Measurements from ENCODE around the gene HSPA1A.
"Not testable (repeated sequence)": the region's sequence is repeated elsewhere in the genome, so short reads cannot be mapped to it uniquely, and the experiment has no call there.

The HSPA1A gene

GRCh38 chr6:31838968-31839367 is 23.6 kb downstream of the HSPA1A start:
- POLR2A ChIA-PET = interaction anchor here (1.3 to 12.5 kb wide), 6 partner anchors 12 to 133 kb away, joined by 3 to 125 read pairs (median 8); partner anchors contain the start of genes DXO, HSPA1A, HSPA1B and HSPA1L
- H3K36me3 ChIP-seq (ENCODE audit: control insufficient read depth in 2 of 2, insufficient read depth in 1 of 2, low read length in 2 of 2) = peaks cover 47 to 52% of the 10 kb centered on the region in 2 experiments
- no peaks in the 10 kb centered on the region for H3K9me3 ChIP-seq (ENCODE audit: control insufficient read depth, insufficient read depth, low read depth, low read length)
- TF ChIP-seq ZNF121 (tag by site-specific recombination; IDR thresholded peaks at IDR 0.05) (0 out of 2 replicates have a peak, but pooled peaks have one; percentile 17), REST (tag by site-specific recombination; IDR thresholded peaks at IDR 0.05) (no peak)
- no peak overlapping the region for H3K27ac ChIP-seq (ENCODE audit: extremely low read depth, low read depth, low read length)
- CTCF ChIA-PET = interaction anchor here (0.6 to 1.5 kb wide), 7 partner anchors 32 to 133 kb away, joined by 3 to 10 read pairs (median 4); partner anchors contain the start of genes LSM2 and VARS1
- no peak overlapping the region for H3K4me3 ChIP-seq (ENCODE audit: low read depth, low read length)
- peaks cover 9% of the 10 kb centered on the region for H3K4me1 ChIP-seq (ENCODE audit: control insufficient read depth, insufficient read depth, low read length)

GRCh38 chr6:31839779-31840126 is 24.4 kb downstream of the HSPA1A start:
- H3K36me3 ChIP-seq (ENCODE audit: control insufficient read depth in 2 of 2, insufficient read depth in 1 of 2, low read length in 2 of 2) = peaks cover 47 to 52% of the 10 kb centered on the region in 2 experiments
- ChIA-PET POLR2A (interaction anchor here (0.5 to 12.5 kb wide), 9 partner anchors 13 to 1778 kb away, joined by 3 to 125 read pairs (median 4); partner anchors contain the start of genes DXO, HSPA1B, NEU1 and POLR1H), CTCF (interaction anchor here (0.7 to 1.4 kb wide), 4 partner anchors 24 to 133 kb away, joined by 3 read pairs; a partner anchor contains a TSS)
- H3K27ac ChIP-seq (ENCODE audit: extremely low read depth, low read depth, low read length); H3K4me1 ChIP-seq (ENCODE audit: control insufficient read depth, insufficient read depth, low read length); H3K4me3 ChIP-seq (ENCODE audit: low read depth, low read length); H3K9me3 ChIP-seq (ENCODE audit: control insufficient read depth, insufficient read depth, low read depth, low read length): not testable (repeated sequence)

DNA sequence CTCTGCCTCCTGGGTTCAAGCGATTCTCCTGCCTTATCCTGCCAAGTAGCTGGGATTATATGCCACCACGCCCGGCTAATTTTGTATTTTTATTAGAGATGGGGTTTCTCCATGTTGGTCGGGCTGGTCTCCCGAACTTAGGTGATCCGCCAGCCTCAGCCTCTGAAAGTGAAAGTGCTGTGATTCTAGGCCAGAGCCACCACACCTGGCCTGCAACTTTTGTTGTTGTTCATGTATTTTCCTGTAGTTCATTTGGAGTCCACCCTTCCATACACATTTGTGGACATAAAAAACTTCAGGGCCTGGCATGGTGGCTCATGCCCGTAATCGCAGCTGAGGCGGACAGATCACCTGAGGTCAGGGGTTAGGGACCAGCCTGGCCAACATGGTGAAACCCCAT is 26.7 kb downstream of the HSPA1A start:
- no peak overlapping the region for H3K27ac ChIP-seq (ENCODE audit: extremely low read depth, low read depth, low read length)

More for the DNA sequence above, 26.7 kb downstream of the HSPA1A start:
- H3K9me3 ChIP-seq (ENCODE audit: control insufficient read depth, insufficient read depth, low read depth, low read length) = no peaks in the 10 kb centered on the region
- H3K4me3 ChIP-seq (ENCODE audit: low read depth, low read length) = no peak overlapping the region
- CTCF ChIA-PET = interaction anchor here (0.6 kb wide), 1 partner anchor 107 kb away, joined by 4 read pairs; no protein-coding TSS in a partner anchor
- H3K36me3 ChIP-seq (ENCODE audit: control insufficient read depth in 2 of 2, insufficient read depth in 1 of 2, low read length in 2 of 2) = peaks cover 40 to 41% of the 10 kb centered on the region in 2 experiments
- peaks cover 1% of the 10 kb centered on the region; the same call in 1 of the 2 replicates for H3K4me1 ChIP-seq (ENCODE audit: control insufficient read depth, insufficient read depth, low read length)
- POLR2A ChIA-PET = interaction anchor here (1.4 to 12.5 kb wide), 3 partner anchors 11 to 21 kb away, joined by 4 to 125 read pairs (median 13); partner anchors contain the start of gene NEU1
- no peak for TF ChIP-seq ZNF791 (tag by site-specific recombination; IDR thresholded peaks at IDR 0.05)
- no peak for TF ChIP-seq ZNF223 (tag by site-specific recombination; IDR thresholded peaks at IDR 0.05)
- no peak for TF ChIP-seq ZNF133 (tag by site-specific recombination; IDR thresholded peaks at IDR 0.05)
- TF ChIP-seq ZNF394 (tag by site-specific recombination; IDR thresholded peaks at IDR 0.05; ENCODE audit: borderline replicate concordance) = no peak
- no peak for TF ChIP-seq ZNF175 (tag by site-specific recombination; IDR thresholded peaks at IDR 0.05)
- TF ChIP-seq ZNF132 (tag by site-specific recombination; IDR thresholded peaks at IDR 0.05; ENCODE audit: borderline replicate concordance) = no peak
- TF ChIP-seq OVOL3 (tag by site-specific recombination; IDR thresholded peaks at IDR 0.05) = no peak
- no peak for TF ChIP-seq ZNF335 (tag by site-specific recombination; conservative IDR thresholded peaks at IDR 0.05)
- TF ChIP-seq ZNF18 (tag by site-specific recombination; IDR thresholded peaks at IDR 0.05) = no peak
- TF ChIP-seq ZNF843 (tag by site-specific recombination; IDR thresholded peaks at IDR 0.05) = no peak
- no peak for TF ChIP-seq ZNF529 (tag by site-specific recombination; IDR thresholded peaks at IDR 0.05; ENCODE audit: insufficient replicate concordance)
- no peak for TF ChIP-seq ZBTB6 (tag by site-specific recombination; IDR thresholded peaks at IDR 0.05)
- no peak for TF ChIP-seq ZEB2 (tag by site-specific recombination; IDR thresholded peaks at IDR 0.05)
- TF ChIP-seq ZBTB1 (tag by site-specific recombination; IDR thresholded peaks at IDR 0.05) = no peak
- TF ChIP-seq, protein P1, sequence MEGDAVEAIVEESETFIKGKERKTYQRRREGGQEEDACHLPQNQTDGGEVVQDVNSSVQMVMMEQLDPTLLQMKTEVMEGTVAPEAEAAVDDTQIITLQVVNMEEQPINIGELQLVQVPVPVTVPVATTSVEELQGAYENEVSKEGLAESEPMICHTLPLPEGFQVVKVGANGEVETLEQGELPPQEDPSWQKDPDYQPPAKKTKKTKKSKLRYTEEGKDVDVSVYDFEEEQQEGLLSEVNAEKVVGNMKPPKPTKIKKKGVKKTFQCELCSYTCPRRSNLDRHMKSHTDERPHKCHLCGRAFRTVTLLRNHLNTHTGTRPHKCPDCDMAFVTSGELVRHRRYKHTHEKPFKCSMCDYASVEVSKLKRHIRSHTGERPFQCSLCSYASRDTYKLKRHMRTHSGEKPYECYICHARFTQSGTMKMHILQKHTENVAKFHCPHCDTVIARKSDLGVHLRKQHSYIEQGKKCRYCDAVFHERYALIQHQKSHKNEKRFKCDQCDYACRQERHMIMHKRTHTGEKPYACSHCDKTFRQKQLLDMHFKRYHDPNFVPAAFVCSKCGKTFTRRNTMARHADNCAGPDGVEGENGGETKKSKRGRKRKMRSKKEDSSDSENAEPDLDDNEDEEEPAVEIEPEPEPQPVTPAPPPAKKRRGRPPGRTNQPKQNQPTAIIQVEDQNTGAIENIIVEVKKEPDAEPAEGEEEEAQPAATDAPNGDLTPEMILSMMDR (tag by site-specific recombination; IDR thresholded peaks at IDR 0.05) = no peak
- TF ChIP-seq, protein P2, sequence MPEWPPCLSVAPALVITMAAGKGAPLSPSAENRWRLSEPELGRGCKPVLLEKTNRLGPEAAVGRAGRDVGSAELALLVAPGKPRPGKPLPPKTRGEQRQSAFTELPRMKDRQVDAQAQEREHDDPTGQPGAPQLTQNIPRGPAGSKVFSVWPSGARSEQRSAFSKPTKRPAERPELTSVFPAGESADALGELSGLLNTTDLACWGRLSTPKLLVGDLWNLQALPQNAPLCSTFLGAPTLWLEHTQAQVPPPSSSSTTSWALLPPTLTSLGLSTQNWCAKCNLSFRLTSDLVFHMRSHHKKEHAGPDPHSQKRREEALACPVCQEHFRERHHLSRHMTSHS (tag by site-specific recombination; IDR thresholded peaks at IDR 0.05) = no peak
- TF ChIP-seq ZNF514 (tag by site-specific recombination; IDR thresholded peaks at IDR 0.05) = no peak
- TF ChIP-seq, protein P3, sequence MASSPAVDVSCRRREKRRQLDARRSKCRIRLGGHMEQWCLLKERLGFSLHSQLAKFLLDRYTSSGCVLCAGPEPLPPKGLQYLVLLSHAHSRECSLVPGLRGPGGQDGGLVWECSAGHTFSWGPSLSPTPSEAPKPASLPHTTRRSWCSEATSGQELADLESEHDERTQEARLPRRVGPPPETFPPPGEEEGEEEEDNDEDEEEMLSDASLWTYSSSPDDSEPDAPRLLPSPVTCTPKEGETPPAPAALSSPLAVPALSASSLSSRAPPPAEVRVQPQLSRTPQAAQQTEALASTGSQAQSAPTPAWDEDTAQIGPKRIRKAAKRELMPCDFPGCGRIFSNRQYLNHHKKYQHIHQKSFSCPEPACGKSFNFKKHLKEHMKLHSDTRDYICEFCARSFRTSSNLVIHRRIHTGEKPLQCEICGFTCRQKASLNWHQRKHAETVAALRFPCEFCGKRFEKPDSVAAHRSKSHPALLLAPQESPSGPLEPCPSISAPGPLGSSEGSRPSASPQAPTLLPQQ (tag by site-specific recombination; IDR thresholded peaks at IDR 0.05) = no peak

Measured in HEK293 (cell line).